H1 (cell line): ENCODE results near the gene CACNG4. TPM values are rescaled to one million over a fixed set of nuclear protein-coding genes. Genes with fewer than 3 reads are reported as not detected.

ENCODE experiments used
- CHD7 ChIP-seq: fragments of 300-600 bp; sonication (generic); IDR thresholded peaks from 2 replicates; pipeline ENCODE4 v1.7.1; 2012; ENCODE audit warnings: low read length, moderate library complexity, mild to moderate bottlenecking, inconsistent platforms; ENCODE audit not compliant: insufficient replicate concordance
- CTBP2 ChIP-seq: IDR thresholded peaks from 2 replicates; pipeline ENCODE4 v1.7.0; 2011; ENCODE audit warnings: borderline replicate concordance, mild to moderate bottlenecking, moderate library complexity, mixed read lengths, low read length; ENCODE audit not compliant: insufficient read depth, insufficient read length
- EGR1 ChIP-seq: IDR thresholded peaks from 2 replicates; pipeline ENCODE4 v1.6.1; 2011; ENCODE audit warnings: low read depth, low read length, borderline replicate concordance
- EZH2 ChIP-seq: fragments of 200-600 bp; sonication (generic); IDR thresholded peaks from 2 replicates; pipeline ENCODE4 v1.7.1; 2012; ENCODE audit warnings: low read depth, mild to moderate bottlenecking, moderate library complexity, low read length, inconsistent platforms; ENCODE audit not compliant: severe bottlenecking
- GTF2F1 ChIP-seq: IDR thresholded peaks from 2 replicates; pipeline ENCODE4 v1.6.1; 2012; ENCODE audit warnings: low read depth, low read length, improper control_type of control experiment, borderline replicate concordance
- MAX ChIP-seq: IDR thresholded peaks from 2 replicates; pipeline ENCODE4 v1.6.1; 2012; ENCODE audit warnings: inconsistent platforms
- POLR2AphosphoS5 ChIP-seq: IDR thresholded peaks from 2 replicates; pipeline ENCODE4 v1.6.1; 2011; ENCODE audit warnings: low read depth, low read length
- SIN3A ChIP-seq, 2 experiments: IDR thresholded peaks in 1 of 2; conservative IDR thresholded peaks in 1 of 2; 2 replicates each; pipeline ENCODE4 v1.6.1; 2011 to 2012; ENCODE audit warnings: low read length in 2 of 2, improper control_type of control experiment in 1 of 2, low read depth in 1 of 2, mild to moderate bottlenecking in 1 of 2
- SP2 ChIP-seq: IDR thresholded peaks from 2 replicates; pipeline ENCODE4 v1.6.1; 2012; ENCODE audit warnings: mild to moderate bottlenecking, low read length, inconsistent platforms
- TAF7 ChIP-seq: optimal IDR thresholded peaks from 2 replicates; pipeline ENCODE3; 2011; ENCODE audit warnings: low read depth, mild to moderate bottlenecking, inconsistent platforms, low read length, moderate library complexity, borderline replicate concordance
- TBP ChIP-seq: IDR thresholded peaks from 2 replicates; pipeline ENCODE4 v1.6.1; 2011; ENCODE audit warnings: low read depth, low read length, improper control_type of control experiment
- polyA plus RNA-seq, 7 experiments: library from polyadenylated mRNA; depleted of rRNA in 3 of 7; stranded (reverse) in 5 of 7; unstranded in 2 of 7; fragments of >200 nt in 5 of 7; fragments of 200-250 nt in 2 of 7; gene quantifications; 1 replicate in 5 of 7; 2 replicates in 1 of 7; 4 replicates in 1 of 7; pipeline versions ENCODE4 v1.2.1 to v1.2.3, GENCODE V29; 2011 to 2013; ENCODE audit warnings: missing spikeins in 2 of 7, mixed read lengths in 2 of 7
- total RNA-seq: library from RNA; stranded (reverse); fragmentation: NEBNext Ultra II Directional; extraction: Animal tissue kit (Norgen Biotek cat#: 25700); gene quantifications from 2 replicates; pipeline ENCODE4 v1.2.1, GENCODE V29; 2021

CACNG4 gene
- total and polyA plus RNA-seq, 2 of the 8 experiments (the other 6 are each of a cell fraction or from before 2014, with no cell fraction given) = 3.6 to 5.6 TPM

GRCh38 chr17:67043283-67043682 lies 78.8 kb downstream of the CACNG4 start (continued):
- TF ChIP-seq CHD7 = no peak
- TF ChIP-seq TAF7 = no peak
- TF ChIP-seq GTF2F1 = no peak
- TF ChIP-seq EZH2 = no peak
- no peak for TF ChIP-seq CTBP2
- TF ChIP-seq POLR2AphosphoS5 = no peak
- no peak for TF ChIP-seq EGR1
- TF ChIP-seq SIN3A (conservative IDR thresholded peaks at IDR 0.05 in 1 of 2, IDR thresholded peaks at IDR 0.05 in 1 of 2; ENCODE audit: low read depth in 1 of 2, low read length in 2 of 2) = no peak
- no peak for TF ChIP-seq TBP
- TF ChIP-seq MAX = no peak
- TF ChIP-seq SP2 = no peak
- TF ChIP-seq, all 59 proteins: peak for 0
